HL-60 (cell line): Measurements from ENCODE around the gene TMEM156.

Experiments
- CTCF ChIP-seq: IDR thresholded peaks from one replicate; pipeline ENCODE4 v1.5.1; 2011; ENCODE audit warnings: low read length, control low read depth, inconsistent platforms; ENCODE audit not compliant: insufficient read depth
- POLR2AphosphoS5 ChIP-seq: IDR thresholded peaks from 2 replicates; pipeline ENCODE4 v1.6.1; 2012; ENCODE audit warnings: low read depth

GRCh38 chr4:39047681-39048080, 15.5 kb upstream of the TMEM156 start:
- no peak for TF ChIP-seq CTCF
- TF ChIP-seq POLR2AphosphoS5: no peak
